Measurements from ENCODE around the gene BRICD5. TPM values are rescaled to one million over a fixed set of nuclear protein-coding genes. Genes with fewer than 3 reads are reported as not detected.

Gene BRICD5
- polyA plus RNA-seq, 1 donor from 2014 or later, result 0.35 TPM

- no peak overlapping the region for H3K27ac Mint-ChIP-seq
- H3K36me3 Mint-ChIP-seq, result peaks cover 2% of the 10 kb centered on the region
Observed at GRCh38 chr16:2232094-2232990, 21.7 kb upstream of the BRICD5 start.

GRCh38 chr16:2231016-2231931, 20.6 kb upstream of the BRICD5 start:
- peaks cover 2% of the 10 kb centered on the region for H3K36me3 Mint-ChIP-seq
- H3K4me1 Mint-ChIP-seq, result peaks cover 0 to under 1% (median 0%) of the 10 kb centered on the region in 3 donors
- H3K27me3 Mint-ChIP-seq, result peaks cover 5% of the 10 kb centered on the region
- H3K27ac Mint-ChIP-seq, result no peak overlapping the region
- no peaks in the 10 kb centered on the region for H3K9me3 Mint-ChIP-seq
- no peak overlapping the region for H3K4me3 Mint-ChIP-seq

More at GRCh38 chr16:2232094-2232990, 21.7 kb upstream of the BRICD5 start:
- Mint-ChIP-seq H3K27me3 (peaks cover 5% of the 10 kb centered on the region), H3K4me1 (no peaks in the 10 kb centered on the region), H3K9me3 (no peaks in the 10 kb centered on the region), H3K4me3 (no peak overlapping the region)

GRCh38 chr16:2230376-2230775, 19.7 kb upstream of the BRICD5 start:
- Mint-ChIP-seq H3K9me3 (no peaks in the 10 kb centered on the region), H3K4me1 (peaks cover 0 to 4% (median 2%) of the 10 kb centered on the region in 3 donors), H3K27me3 (peaks cover 3% of the 10 kb centered on the region), H3K36me3 (peaks cover 2% of the 10 kb centered on the region), H3K27ac (no peak overlapping the region), H3K4me3 (no peak overlapping the region)

- H3K27me3 Mint-ChIP-seq, result no peaks in the 10 kb centered on the region
- H3K4me1 Mint-ChIP-seq, result peaks cover 0 to 4% (median 3%) of the 10 kb centered on the region in 3 donors
- no peaks in the 10 kb centered on the region for H3K9me3 Mint-ChIP-seq
- peaks cover under 1% of the 10 kb centered on the region for H3K36me3 Mint-ChIP-seq
- no peak overlapping the region for H3K27ac Mint-ChIP-seq
- H3K4me3 Mint-ChIP-seq, result no peak overlapping the region
Observed at GRCh38 chr16:2229632-2230250, 19.1 kb upstream of the BRICD5 start.

- Mint-ChIP-seq H3K27ac (no peak overlapping the region), H3K4me3 (no peak overlapping the region), H3K36me3 (no peaks in the 10 kb centered on the region), H3K27me3 (no peaks in the 10 kb centered on the region), H3K4me1 (peaks cover 0 to 7% (median 5%) of the 10 kb centered on the region in 3 donors), H3K9me3 (no peaks in the 10 kb centered on the region)
Observed at GRCh38 chr16:2229091-2229490, 18.4 kb upstream of the BRICD5 start.

- no peak overlapping the region for H3K27ac Mint-ChIP-seq
- peaks cover 0 to 7% (median 5%) of the 10 kb centered on the region in 3 donors for H3K4me1 Mint-ChIP-seq
- H3K4me3 Mint-ChIP-seq, result no peak overlapping the region
- H3K9me3 Mint-ChIP-seq, result no peaks in the 10 kb centered on the region
- H3K27me3 Mint-ChIP-seq, result no peaks in the 10 kb centered on the region
- no peaks in the 10 kb centered on the region for H3K36me3 Mint-ChIP-seq
Observed at GRCh38 chr16:2228161-2228824, 17.6 kb upstream of the BRICD5 start.

GRCh38 chr16:2226918-2227317, 16.3 kb upstream of the BRICD5 start:
- Mint-ChIP-seq H3K27me3 (no peaks in the 10 kb centered on the region), H3K9me3 (no peaks in the 10 kb centered on the region), H3K4me3 (peak overlapping the region in 1 of 4 donors; percentile 73), H3K27ac (no peak overlapping the region), H3K36me3 (no peaks in the 10 kb centered on the region), H3K4me1 (peaks cover 0 to 7% (median 5%) of the 10 kb centered on the region in 3 donors)

GRCh38 chr16:2226245-2226793, 15.7 kb upstream of the BRICD5 start:
- H3K4me1 Mint-ChIP-seq, result peaks cover 0 to 7% (median 5%) of the 10 kb centered on the region in 3 donors
- no peaks in the 10 kb centered on the region for H3K27me3 Mint-ChIP-seq
- H3K9me3 Mint-ChIP-seq, result no peaks in the 10 kb centered on the region
- H3K4me3 Mint-ChIP-seq, result peak overlapping the region in 3 of 4 donors; percentile 21 to 79 (median 73)
- no peaks in the 10 kb centered on the region for H3K36me3 Mint-ChIP-seq
- peak overlapping the region in 2 of 3 donors; percentile 23 to 71 for H3K27ac Mint-ChIP-seq

GRCh38 chr16:2223942-2224486, 13.4 kb upstream of the BRICD5 start:
- Mint-ChIP-seq H3K4me3 (peak overlapping the region; percentile 68 to 91 (median 84)), H3K27ac (peak overlapping the region in 2 of 3 donors; percentile 7 to 69), H3K36me3 (no peaks in the 10 kb centered on the region), H3K27me3 (no peaks in the 10 kb centered on the region), H3K9me3 (no peaks in the 10 kb centered on the region), H3K4me1 (peaks cover 0 to 7% (median 5%) of the 10 kb centered on the region in 3 donors)

GRCh38 chr16:2223221-2223941, 12.7 kb upstream of the BRICD5 start, which contains the start of gene E4F1:
Gene E4F1, plus strand, starts transcription at chr16:2223591. Its CDS starts 23 bp downstream, at chr16:2223614.
- H3K4me1 Mint-ChIP-seq, result peaks cover 0 to 7% (median 5%) of the 10 kb centered on the region in 3 donors

GRCh38 chr16:2216330-2216729, 5.7 kb upstream of the BRICD5 start:
- Mint-ChIP-seq H3K9me3 (no peaks in the 10 kb centered on the region), H3K27ac (peak overlapping the region in 1 of 3 donors; percentile 95), H3K27me3 (no peaks in the 10 kb centered on the region), H3K4me1 (peaks cover 10 to 13% (median 11%) of the 10 kb centered on the region in 3 donors), H3K4me3 (peak overlapping the region in 3 of 4 donors; percentile 58 to 94 (median 62)), H3K36me3 (no peaks in the 10 kb centered on the region)

More at GRCh38 chr16:2223221-2223941, 12.7 kb upstream of the BRICD5 start, which contains the start of gene E4F1:
- Mint-ChIP-seq H3K36me3 (no peaks in the 10 kb centered on the region), H3K27ac (peak within 1 kb of the TSS; percentile 7 to 69 (median 63)), H3K27me3 (no peaks in the 10 kb centered on the region), H3K4me3 (peak within 1 kb of the TSS; percentile 68 to 95 (median 84)), H3K9me3 (no peaks in the 10 kb centered on the region)

- no peaks in the 10 kb centered on the region for H3K27me3 Mint-ChIP-seq
- H3K4me1 Mint-ChIP-seq, result peaks cover 10 to 13% (median 11%) of the 10 kb centered on the region in 3 donors
- no peaks in the 10 kb centered on the region for H3K9me3 Mint-ChIP-seq
- peak within 1 kb of the TSS; percentile 90 to 96 (median 94) for H3K27ac Mint-ChIP-seq
- no peaks in the 10 kb centered on the region for H3K36me3 Mint-ChIP-seq
- peak within 1 kb of the TSS; percentile 87 to 96 (median 94) for H3K4me3 Mint-ChIP-seq
Observed at GRCh38 chr16:2214719-2214968, 4.0 kb upstream of the BRICD5 start, which contains the start of gene PGP. Gene PGP, minus strand, starts transcription at chr16:2214840. Its CDS starts 63 bp downstream, at chr16:2214777.

Measured in IgD-negative memory B cell (primary cell).